Measurements from ENCODE around the gene AKT3.

AKT3 gene

DNA sequence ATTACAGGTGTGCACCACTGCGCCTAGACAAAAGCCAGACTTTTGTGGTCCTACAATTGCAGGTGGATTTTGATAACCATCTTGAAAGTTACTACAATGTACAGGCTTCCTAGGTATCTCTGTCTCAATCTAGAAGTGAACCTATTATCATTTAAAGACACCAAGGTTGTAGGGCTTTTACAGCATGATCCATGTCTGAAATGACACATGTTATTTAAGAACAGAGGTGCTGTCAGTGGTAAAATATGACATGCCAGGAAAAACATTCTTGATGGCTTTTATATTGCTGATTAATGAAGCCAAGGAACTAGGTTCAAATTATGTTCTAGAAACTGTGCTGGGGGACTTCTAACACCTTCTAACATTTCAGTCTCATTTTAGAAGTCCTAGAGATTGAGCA is 341.1 kb downstream of the AKT3 start:
- no peak for DNase-seq (ENCODE audit: low read depth in 2 of 2)
- no peak overlapping the region for H3K4me3 ChIP-seq (replicated peaks in 1 of 2; ENCODE audit: low read depth in 2 of 2, low read length in 2 of 2)
- TF ChIP-seq, protein P1, sequence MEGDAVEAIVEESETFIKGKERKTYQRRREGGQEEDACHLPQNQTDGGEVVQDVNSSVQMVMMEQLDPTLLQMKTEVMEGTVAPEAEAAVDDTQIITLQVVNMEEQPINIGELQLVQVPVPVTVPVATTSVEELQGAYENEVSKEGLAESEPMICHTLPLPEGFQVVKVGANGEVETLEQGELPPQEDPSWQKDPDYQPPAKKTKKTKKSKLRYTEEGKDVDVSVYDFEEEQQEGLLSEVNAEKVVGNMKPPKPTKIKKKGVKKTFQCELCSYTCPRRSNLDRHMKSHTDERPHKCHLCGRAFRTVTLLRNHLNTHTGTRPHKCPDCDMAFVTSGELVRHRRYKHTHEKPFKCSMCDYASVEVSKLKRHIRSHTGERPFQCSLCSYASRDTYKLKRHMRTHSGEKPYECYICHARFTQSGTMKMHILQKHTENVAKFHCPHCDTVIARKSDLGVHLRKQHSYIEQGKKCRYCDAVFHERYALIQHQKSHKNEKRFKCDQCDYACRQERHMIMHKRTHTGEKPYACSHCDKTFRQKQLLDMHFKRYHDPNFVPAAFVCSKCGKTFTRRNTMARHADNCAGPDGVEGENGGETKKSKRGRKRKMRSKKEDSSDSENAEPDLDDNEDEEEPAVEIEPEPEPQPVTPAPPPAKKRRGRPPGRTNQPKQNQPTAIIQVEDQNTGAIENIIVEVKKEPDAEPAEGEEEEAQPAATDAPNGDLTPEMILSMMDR (IDR thresholded peaks at IDR 0.05; ENCODE audit: low read depth, low read length): no peak

DNA sequence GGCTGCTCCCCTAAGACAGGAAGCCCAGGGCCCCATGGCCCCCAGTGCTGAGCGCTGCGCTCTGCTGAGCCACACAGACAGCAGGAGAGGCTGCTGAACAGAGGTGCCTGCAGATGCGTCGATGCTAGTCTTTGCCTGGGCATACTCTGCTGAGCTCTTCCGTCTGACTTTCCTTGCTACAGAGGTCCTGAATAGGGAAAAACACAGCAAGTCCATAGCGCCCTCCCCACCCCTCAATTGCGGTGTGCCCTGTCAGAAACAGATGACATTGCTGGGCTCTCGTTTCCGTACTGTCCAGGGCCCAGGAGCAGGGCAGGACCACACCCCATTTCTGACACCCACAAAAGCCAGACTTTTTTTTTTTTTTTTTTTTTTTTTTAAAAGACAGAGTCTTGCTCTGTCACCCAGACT is 341.7 kb downstream of the AKT3 start:
- TF ChIP-seq, protein P1 (IDR thresholded peaks at IDR 0.05; ENCODE audit: low read depth, low read length): no peak
- no peak overlapping the region for H3K4me3 ChIP-seq (replicated peaks in 1 of 2; ENCODE audit: low read depth in 2 of 2, low read length in 2 of 2)
- DNase-seq (ENCODE audit: low read depth in 2 of 2): no peak

DNA sequence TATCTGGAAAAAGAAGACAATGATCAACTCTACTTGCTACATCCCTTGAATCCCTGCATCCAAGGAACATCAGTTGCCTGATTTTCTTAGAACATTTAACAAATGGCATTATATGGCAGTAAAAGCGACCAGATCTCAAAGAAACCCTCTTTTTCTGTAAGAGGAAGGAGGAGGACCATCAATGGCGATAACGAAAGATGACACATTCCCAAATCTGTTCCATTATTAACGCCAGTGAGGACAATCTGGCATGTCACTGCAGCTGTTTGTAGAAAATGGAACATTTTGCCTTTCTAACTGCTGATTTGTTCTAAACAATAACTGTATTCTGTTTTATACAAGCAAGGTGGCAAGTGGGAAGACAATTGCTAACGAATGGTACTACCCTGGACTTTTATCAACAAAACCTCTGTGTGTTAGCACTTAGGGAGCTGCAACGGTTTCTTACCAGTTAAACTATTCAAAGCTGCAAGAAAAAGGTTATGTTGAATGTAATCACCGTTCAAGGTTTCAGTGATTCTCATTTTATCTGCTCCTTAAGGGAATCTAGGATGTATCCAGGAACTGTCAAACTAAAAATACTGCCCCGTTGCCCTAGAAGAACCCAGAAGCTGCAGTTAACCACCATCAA is 342.3 kb downstream of the AKT3 start:
- TF ChIP-seq, protein P1 (IDR thresholded peaks at IDR 0.05; ENCODE audit: low read depth, low read length): no peak
- no peak overlapping the region for H3K4me3 ChIP-seq (replicated peaks in 1 of 2; ENCODE audit: low read depth in 2 of 2, low read length in 2 of 2)
- no peak for DNase-seq (ENCODE audit: low read depth in 2 of 2)

DNA sequence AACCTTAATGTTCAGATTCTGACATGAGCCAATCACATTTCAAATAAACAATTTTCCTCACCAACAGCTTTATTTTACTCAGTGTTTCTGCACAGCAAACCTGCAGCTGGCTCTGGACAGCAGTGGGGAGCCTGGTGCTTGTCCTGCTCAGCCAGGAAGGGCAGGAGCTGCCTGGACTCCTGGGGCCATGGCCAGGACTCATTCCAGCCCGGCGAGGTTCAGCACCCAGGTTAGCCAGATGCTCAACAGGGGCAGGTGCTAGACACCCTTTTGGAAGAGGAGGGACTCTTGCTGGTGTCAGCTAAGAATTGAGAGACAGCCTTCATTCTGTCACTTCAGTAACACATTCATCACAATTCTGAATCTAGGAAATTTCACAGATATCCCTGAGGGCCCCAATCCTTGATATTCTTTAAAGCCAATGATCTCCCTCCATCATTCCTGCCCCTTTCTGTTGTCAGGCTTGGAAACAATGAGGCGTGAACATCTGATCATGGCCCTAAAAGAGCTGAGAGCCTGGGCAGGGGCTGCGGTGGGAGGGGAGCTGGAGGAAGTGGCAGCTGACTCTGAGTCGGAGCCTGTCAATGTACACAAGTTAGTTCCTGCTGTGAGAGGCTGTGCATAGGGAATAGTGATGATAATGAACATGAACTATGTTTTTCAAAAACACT is 342.9 kb downstream of the AKT3 start:
- TF ChIP-seq, protein P1 (IDR thresholded peaks at IDR 0.05; ENCODE audit: low read depth, low read length): no peak
- no peak for DNase-seq (ENCODE audit: low read depth in 2 of 2)
- H3K4me3 ChIP-seq (replicated peaks in 1 of 2; ENCODE audit: low read depth in 2 of 2, low read length in 2 of 2): no peak overlapping the region

DNA sequence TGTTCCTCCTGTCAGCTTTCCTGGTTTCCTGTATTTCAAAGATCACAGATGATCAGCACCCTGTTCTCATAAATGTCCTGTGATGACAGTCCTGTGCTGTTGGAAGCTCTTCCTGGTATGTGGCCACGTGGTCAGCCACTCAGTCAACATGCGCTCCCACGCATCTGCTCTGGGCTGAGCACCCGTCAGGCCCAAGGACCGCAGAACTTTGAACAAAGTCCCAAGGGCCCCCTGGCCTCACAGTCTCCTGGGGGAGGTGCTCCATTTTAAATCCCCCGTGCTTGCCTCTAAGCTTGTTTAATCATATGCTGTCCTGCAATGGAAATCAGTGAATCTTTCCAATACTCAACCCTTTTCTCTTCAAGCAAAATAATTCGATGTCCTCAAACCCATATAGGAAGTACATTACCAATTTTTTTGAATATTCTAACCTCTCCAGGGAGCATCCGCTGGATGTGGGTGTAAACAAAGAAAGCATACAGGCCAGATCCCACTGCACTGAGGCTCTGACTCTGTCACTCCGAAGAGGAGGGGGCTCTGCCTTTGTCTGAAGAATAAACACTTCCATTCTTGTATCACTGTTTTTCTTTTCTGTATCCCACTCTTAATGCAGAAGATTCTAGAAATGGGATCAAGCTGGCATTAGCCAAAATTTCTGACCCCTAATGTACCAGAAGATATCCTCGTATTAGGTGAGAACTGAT is 343.9 kb downstream of the AKT3 start:
- no peak overlapping the region for H3K4me3 ChIP-seq (replicated peaks in 1 of 2; ENCODE audit: low read depth in 2 of 2, low read length in 2 of 2)
- TF ChIP-seq, protein P1 (IDR thresholded peaks at IDR 0.05; ENCODE audit: low read depth, low read length): no peak
- DNase-seq (ENCODE audit: low read depth in 2 of 2): peak in 1 of 2 donors; percentile 72

DNA sequence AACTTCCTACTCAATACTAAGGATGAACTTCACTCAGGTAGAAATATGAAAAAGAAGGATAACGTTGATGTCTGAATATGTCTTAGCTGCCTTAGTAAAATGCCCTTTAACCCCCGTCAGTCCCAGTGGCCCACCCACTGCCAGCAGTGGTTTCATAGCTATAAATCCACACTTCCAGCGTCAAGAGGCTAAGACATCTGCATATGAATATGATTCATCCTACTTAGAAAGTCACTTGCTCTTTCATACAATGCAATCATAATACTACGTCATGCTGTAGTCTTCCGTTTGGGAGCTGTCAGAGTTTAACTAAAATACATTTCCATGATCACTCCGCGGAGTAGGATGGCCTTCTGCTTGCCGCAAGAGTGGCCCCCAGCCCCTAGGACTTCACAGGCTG is 346.9 kb downstream of the AKT3 start:
- no peak for DNase-seq (ENCODE audit: low read depth in 2 of 2)
- H3K4me3 ChIP-seq (replicated peaks in 1 of 2; ENCODE audit: low read depth in 2 of 2, low read length in 2 of 2): no peak overlapping the region
- TF ChIP-seq, protein P1 (IDR thresholded peaks at IDR 0.05; ENCODE audit: low read depth, low read length): no peak
